Esophagus mucosa (tissue), 1 donor: ENCODE results near the gene C4orf51. TPM values are rescaled to one million over a fixed set of nuclear protein-coding genes. Genes with fewer than 3 reads are reported as not detected.

Source experiments
- ATAC-seq: fragments of 200-7000 bp; cut with Tn5 transposase; one replicate; pipeline ENCODE4 v1.9.1; 2020
- total RNA-seq: library from RNA; stranded (reverse); gene quantifications from one replicate; pipeline ENCODE4 v1.2.4, GENCODE V29; 2023
- donor health status: DM: yes; HTN: yes; CAD: no.

C4orf51 gene
- total RNA-seq, 1 donor from 2014 or later: not detected

- ATAC-seq: no peak
Measured at GRCh38 chr4:145760176-145760575, 80.2 kb downstream of the C4orf51 start.

GRCh38 chr4:145760961-145761929 lies 81.3 kb downstream of the C4orf51 start:
- ATAC-seq: peak; percentile 20

- ATAC-seq: no peak
Measured at GRCh38 chr4:145762719-145763118, 82.8 kb downstream of the C4orf51 start.

- ATAC-seq: no peak
Measured at GRCh38 chr4:145763399-145763798, 83.5 kb downstream of the C4orf51 start.

- ATAC-seq: no peak
Measured at GRCh38 chr4:145766273-145766672, 86.3 kb downstream of the C4orf51 start.

GRCh38 chr4:145769450-145770037 lies 89.6 kb downstream of the C4orf51 start:
- ATAC-seq: no peak

GRCh38 chr4:145770124-145770523 lies 90.2 kb downstream of the C4orf51 start:
- no peak for ATAC-seq

- no peak for ATAC-seq
Measured at GRCh38 chr4:145772347-145772746, 92.4 kb downstream of the C4orf51 start.

- no peak for ATAC-seq
Measured at GRCh38 chr4:145773581-145774234, 93.8 kb downstream of the C4orf51 start.

- no peak for ATAC-seq
Measured at GRCh38 chr4:145774473-145774872, 94.5 kb downstream of the C4orf51 start.

GRCh38 chr4:145775406-145775805 lies 95.5 kb downstream of the C4orf51 start:
- ATAC-seq: no peak

GRCh38 chr4:145776208-145776607 lies 96.3 kb downstream of the C4orf51 start:
- no peak for ATAC-seq

GRCh38 chr4:145779319-145779801 lies 99.4 kb downstream of the C4orf51 start:
- ATAC-seq: no peak

- ATAC-seq: no peak
Measured at GRCh38 chr4:145781351-145781750, 101.4 kb downstream of the C4orf51 start.

Other genes starting within 250 kb of the C4orf51 start
- 34.0 TPM for gene SMAD1, start 198.3 kb upstream of the C4orf51 start, total RNA-seq
- 7.6 TPM for gene MMAA, start 60.8 kb upstream of the C4orf51 start, total RNA-seq